HepG2 (cell line): ENCODE data around the gene IL1RAPL1. TPM values are rescaled to one million over a fixed set of nuclear protein-coding genes. Genes with fewer than 3 reads are reported as not detected.

ENCODE experiments used
- ATAC-seq: fragments of 200-7000 bp; cut with Tn5 transposase; 3 replicates; pipeline ENCODE4 v1.9.1; 2020; ENCODE audit warnings: mild to moderate bottlenecking, moderate library complexity
- BruUV-seq: library from RNA; stranded (reverse); fragments of 400-500 nt; replicated peaks from 2 replicates; lab custom pipeline; 2021; lab: Mats Ljungman, UMichigan
- CTCF ChIA-PET: fragments of 300-600 bp; formaldehyde crosslinking; extraction: SDS; loops from one replicate; lab custom pipeline; 2021; ENCODE audit warnings: low total read pairs, inconsistent platforms, low intra/inter-chr PET ratio; lab: Yijun Ruan, JAX
- POLR2A ChIA-PET: fragments of 350-600 bp; sonication (Branson Sonifier 250); formaldehyde crosslinking; loops from one replicate; lab custom pipeline; 2020; ENCODE audit warnings: antibody characterized with exemption, inconsistent platforms; lab: Yijun Ruan, JAX
- DNase-seq: peaks from one replicate; pipeline ENCODE4 v3.0.0-alpha.2; 2015; ENCODE audit warnings: low spot score
- FAIRE-seq: peaks from 3 replicates; lab custom pipeline; 2011; peaks lifted over from hg19 to GRCh38; lab: Jason Lieb, UNC
- H2AFZ ChIP-seq: one replicate; pipeline ENCODE4 v1.6.1; 2011; ENCODE audit warnings: low read length, inconsistent platforms
- H3K27ac ChIP-seq: fragments of 300-600 bp; 3 replicates; pipeline ENCODE4 v1.8.0; 2011; ENCODE audit warnings: mixed run types, mild to moderate bottlenecking, mixed read lengths, low read length, inconsistent platforms; ENCODE audit not compliant: insufficient read depth; ENCODE audit errors: extremely low read length
- H3K27me3 ChIP-seq, 2 experiments: fragments of 200-600 bp in 1 of 2; 2 replicates in 1 of 2; 3 replicates in 1 of 2; pipeline versions ENCODE4 v1.6.0 to v1.8.0; 2011; ENCODE audit warnings: low read length in 2 of 2, mild to moderate bottlenecking in 2 of 2, moderate library complexity in 2 of 2, inconsistent platforms in 1 of 2; ENCODE audit not compliant: insufficient read depth in 2 of 2, control insufficient read depth in 1 of 2
- H3K36me3 ChIP-seq, 2 experiments: fragments of 200-600 bp in 1 of 2; replicated peaks in 1 of 2; 2 replicates in 1 of 2; 3 replicates in 1 of 2; pipeline versions ENCODE4 v1.5.1 to v1.8.0; 2011; ENCODE audit warnings: low read length in 2 of 2, inconsistent platforms in 1 of 2; ENCODE audit not compliant: insufficient read depth in 2 of 2, control insufficient read depth in 1 of 2
- H3K4me1 ChIP-seq: 2 replicates; pipeline ENCODE4 v1.5.1; 2012; ENCODE audit warnings: low read length, inconsistent platforms; ENCODE audit not compliant: insufficient read depth
- H3K4me2 ChIP-seq: 2 replicates; pipeline ENCODE4 v1.6.0; 2011; ENCODE audit warnings: low read depth, low read length, inconsistent platforms
- H3K4me3 ChIP-seq, 3 experiments: fragments of 200-600 bp in 1 of 3; sonication (generic), shearing (Covaris generic) in 1 of 3; replicated peaks in 1 of 3; 2 replicates each; pipeline ENCODE4 v1.5.1; 2011 to 2016; ENCODE audit warnings: low read length in 3 of 3, inconsistent platforms in 2 of 3, low read depth in 2 of 3, mild to moderate bottlenecking in 2 of 3, control low read depth in 1 of 3, mixed read lengths in 1 of 3; ENCODE audit not compliant: insufficient read depth in 1 of 3
- H3K79me2 ChIP-seq: one replicate; pipeline ENCODE4 v1.6.1; 2011; ENCODE audit warnings: low read length, inconsistent platforms; ENCODE audit not compliant: insufficient read depth
- H3K9ac ChIP-seq: 2 replicates; pipeline ENCODE4 v1.6.0; 2011; ENCODE audit warnings: mild to moderate bottlenecking, low read depth, low read length, inconsistent platforms; ENCODE audit not compliant: insufficient read depth
- H3K9me3 ChIP-seq: 2 replicates; pipeline ENCODE4 v1.5.1; 2012; ENCODE audit warnings: mild to moderate bottlenecking, low read length
- H4K20me1 ChIP-seq: 2 replicates; pipeline ENCODE4 v1.6.0; 2011; ENCODE audit warnings: inconsistent platforms, mild to moderate bottlenecking, low read length, moderate library complexity; ENCODE audit not compliant: insufficient read depth
- ARNT ChIP-seq: fragments of 450-650 bp; IDR thresholded peaks from 2 replicates; pipeline ENCODE4 v1.6.1; 2017
- CEBPB ChIP-seq: IDR thresholded peaks from 2 replicates; pipeline ENCODE4 v1.6.1; 2011; ENCODE audit warnings: low read depth, low read length, improper control_type of control experiment, borderline replicate concordance
- EP300 ChIP-seq, 3 experiments: sonication (generic) in 1 of 3; formaldehyde crosslinking in 1 of 3; IDR thresholded peaks; 2 replicates each; pipeline versions ENCODE4 v1.5.1 to v1.6.1; 2011 to 2020; ENCODE audit warnings: low read depth in 2 of 3, low read length in 2 of 3, borderline replicate concordance in 1 of 3, improper control_type of control experiment in 1 of 3, mild to moderate bottlenecking in 1 of 3, missing genetic modification reagents in 1 of 3, moderate library complexity in 1 of 3
- GTF2F1 ChIP-seq: fragments of 150-350 bp; IDR thresholded peaks from 2 replicates; pipeline ENCODE4 v1.6.1; 2014; ENCODE audit warnings: low read length
- HOXA7 ChIP-seq: sonication (generic); formaldehyde crosslinking; IDR thresholded peaks from 2 replicates; pipeline ENCODE4 v1.8.1; 2022; ENCODE audit warnings: mild to moderate bottlenecking, missing genetic modification reagents, moderate library complexity
- MTA3 ChIP-seq: sonication (generic); formaldehyde crosslinking; IDR thresholded peaks from 2 replicates; pipeline ENCODE4 v1.4.0; 2020; ENCODE audit warnings: missing genetic modification reagents
- NFE2L1 ChIP-seq: sonication (generic); formaldehyde crosslinking; IDR thresholded peaks from 2 replicates; pipeline ENCODE4 v1.4.0; 2020; ENCODE audit warnings: missing genetic modification reagents, mild to moderate bottlenecking, borderline replicate concordance
- NFE2L2 ChIP-seq: fragments of 150-350 bp; IDR thresholded peaks from 2 replicates; pipeline ENCODE4 v1.6.1; 2014; ENCODE audit warnings: low read length
- NR2F1 ChIP-seq, 2 experiments: fragments of 450-650 bp in 1 of 2; formaldehyde crosslinking in 1 of 2; IDR thresholded peaks; 2 replicates each; pipeline versions ENCODE4 v1.5.0 to v1.6.1; 2016 to 2020; ENCODE audit warnings: mild to moderate bottlenecking in 1 of 2, missing compliant biosample characterization in 1 of 2, missing genetic modification reagents in 1 of 2, moderate library complexity in 1 of 2
- POLR2AphosphoS2 ChIP-seq: IDR thresholded peaks from 2 replicates; pipeline ENCODE4 v1.6.1; 2011; ENCODE audit warnings: low read depth, low read length, improper control_type of control experiment
- SALL2 ChIP-seq: sonication (generic); formaldehyde crosslinking; IDR thresholded peaks from 2 replicates; pipeline ENCODE4 v1.8.1; 2023; ENCODE audit warnings: mild to moderate bottlenecking, missing genetic modification reagents, inconsistent platforms
- SOX6 ChIP-seq, 2 experiments: fragments of 450-650 bp in 1 of 2; sonication (generic) in 1 of 2; formaldehyde crosslinking in 1 of 2; IDR thresholded peaks; 2 replicates each; pipeline versions ENCODE4 v1.4.0 to v1.6.1; 2017 to 2020; ENCODE audit warnings: antibody characterized with exemption in 1 of 2, mild to moderate bottlenecking in 1 of 2, missing genetic modification reagents in 1 of 2
- XBP1 ChIP-seq: sonication (generic); formaldehyde crosslinking; IDR thresholded peaks from 2 replicates; pipeline ENCODE4 v1.5.0; 2020; ENCODE audit warnings: missing genetic modification reagents
- ZNF747 ChIP-seq: sonication (generic); formaldehyde crosslinking; IDR thresholded peaks from 2 replicates; pipeline ENCODE4 v1.8.1; 2023; ENCODE audit warnings: missing genetic modification reagents, mild to moderate bottlenecking, borderline replicate concordance
- ZNF776 ChIP-seq: sonication (generic); formaldehyde crosslinking; IDR thresholded peaks from 2 replicates; pipeline ENCODE4 v1.4.0; 2020; ENCODE audit warnings: mild to moderate bottlenecking, missing genetic modification reagents
- ZSCAN20 ChIP-seq: sonication (generic); formaldehyde crosslinking; IDR thresholded peaks from 2 replicates; pipeline ENCODE4 v1.4.0; 2020; ENCODE audit warnings: missing genetic modification reagents, mild to moderate bottlenecking, borderline replicate concordance
- WGBS: methylation state at CpG from one replicate; pipeline ENCODE4 v1.1.6; 2017; ENCODE audit warnings: low lambda C conversion rate; 5-methylcytosine and 5-hydroxymethylcytosine counted together
- in situ Hi-C: cut with HindIII; loops from 2 replicates; pipeline ENCODE4 v1.10.0; 2017; ENCODE audit warnings: low pct_unique_long_range_greater_than_20kb; ENCODE audit not compliant: extremely low pct_ligation_motif_present
- intact Hi-C: fragments of 100-400 bp; cut with micrococcal nuclease; formaldehyde crosslinking; loops from one replicate; pipeline ENCODE4 v1.10.0; 2022; ENCODE audit not compliant: unreplicated experiment
- polyA plus RNA-seq, 8 experiments: library from polyadenylated mRNA; depleted of rRNA in 3 of 8; stranded (reverse) in 7 of 8; unstranded in 1 of 8; fragments of >200 nt; fragmentation: Illumina TruSeq in 4 of 8; extraction: Trizol in 4 of 8; gene quantifications; 2 replicates each; pipeline versions ENCODE4 v1.2.1 to v1.2.3, GENCODE V29; 2011 to 2016; ENCODE audit warnings: low read depth in 4 of 8, missing spikeins in 1 of 8, mixed read lengths in 1 of 8; ENCODE audit not compliant: insufficient read depth in 1 of 8
- total RNA-seq, 5 experiments: library from RNA; depleted of rRNA; stranded (reverse); fragments of >200 nt; fragmentation: Illumina TruSeq; extraction: Trizol; gene quantifications; 2 replicates each; pipeline ENCODE4 v1.2.3, GENCODE V29; 2016; ENCODE audit warnings: low read depth in 1 of 5
- TF ChIP-seq, protein P1 (sequence below): sonication (generic); formaldehyde crosslinking; IDR thresholded peaks from 2 replicates; pipeline ENCODE4 v1.8.1; 2023; ENCODE audit warnings: missing genetic modification reagents, mild to moderate bottlenecking, borderline replicate concordance
- TF ChIP-seq, protein P2 (sequence below): sonication (generic); formaldehyde crosslinking; IDR thresholded peaks from 2 replicates; pipeline ENCODE4 v1.4.0; 2020; ENCODE audit warnings: missing genetic modification reagents, borderline replicate concordance
- TF ChIP-seq, protein P3 (sequence below): sonication (generic); formaldehyde crosslinking; IDR thresholded peaks from 2 replicates; pipeline ENCODE4 v1.5.0; 2020; ENCODE audit warnings: mild to moderate bottlenecking, missing genetic modification reagents

Gene IL1RAPL1
- total and polyA plus RNA-seq, 2 of the 13 experiments (the other 11 are each of a cell fraction or from before 2014, with no cell fraction given), result 0.04 TPM; not detected in 1

DNA sequence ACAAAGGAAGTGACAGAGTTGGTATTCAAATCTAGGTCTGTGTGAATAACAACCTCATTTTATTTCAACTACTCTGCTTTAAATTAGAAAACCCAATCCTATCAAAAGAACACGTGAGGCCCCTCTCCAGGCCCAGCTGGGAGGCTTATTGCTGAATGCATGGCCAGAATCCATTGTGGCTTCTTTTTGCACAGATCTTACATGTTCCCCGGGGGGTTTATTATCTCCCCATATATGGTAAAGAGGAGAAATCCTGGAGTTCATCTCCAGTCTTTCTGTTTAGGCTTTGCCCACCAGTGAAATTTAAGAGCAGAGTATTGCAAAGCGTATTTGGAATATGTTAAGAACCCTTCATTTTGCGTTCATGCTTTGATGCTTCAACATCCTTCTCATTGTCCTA lies 655.6 kb downstream of the IL1RAPL1 start:
- in situ Hi-C loops, result no loop called here
- no peak for DNase-seq
- CTCF ChIA-PET, result no interaction called here
- WGBS, result 0% methylated on average over 2 of the region's 4 CpGs
- Histone ChIP-seq H3K4me3 (no peak overlapping the region), H3K27me3 (no peaks in the 10 kb centered on the region), H2AFZ (no peak overlapping the region), H3K4me1 (no peaks in the 10 kb centered on the region)
- POLR2A ChIA-PET, result no interaction called here
- intact Hi-C loops, result no loop called here
- no peak for TF ChIP-seq ZNF776 (CRISPR knock-in tag)
- TF ChIP-seq GTF2F1, result no peak
- TF ChIP-seq ZSCAN20 (CRISPR knock-in tag), result no peak
- no peak for TF ChIP-seq ZNF747 (CRISPR knock-in tag)
- TF ChIP-seq SOX6 (IDR thresholded peaks at IDR 0.05), result no peak
- TF ChIP-seq SOX6 (CRISPR knock-in tag; IDR thresholded peaks at IDR 0.05), result no peak
- TF ChIP-seq ARNT, result no peak
- no peak for TF ChIP-seq SALL2 (CRISPR knock-in tag)
- no peak for TF ChIP-seq CEBPB
- TF ChIP-seq MTA3 (CRISPR knock-in tag), result no peak
- TF ChIP-seq, protein P1, sequence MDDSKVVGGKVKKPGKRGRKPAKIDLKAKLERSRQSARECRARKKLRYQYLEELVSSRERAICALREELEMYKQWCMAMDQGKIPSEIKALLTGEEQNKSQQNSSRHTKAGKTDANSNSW (CRISPR knock-in tag), result no peak
- TF ChIP-seq HOXA7 (CRISPR knock-in tag), result no peak
- no peak for TF ChIP-seq POLR2AphosphoS2
- no peak for TF ChIP-seq NFE2L2
- TF ChIP-seq, protein P2, sequence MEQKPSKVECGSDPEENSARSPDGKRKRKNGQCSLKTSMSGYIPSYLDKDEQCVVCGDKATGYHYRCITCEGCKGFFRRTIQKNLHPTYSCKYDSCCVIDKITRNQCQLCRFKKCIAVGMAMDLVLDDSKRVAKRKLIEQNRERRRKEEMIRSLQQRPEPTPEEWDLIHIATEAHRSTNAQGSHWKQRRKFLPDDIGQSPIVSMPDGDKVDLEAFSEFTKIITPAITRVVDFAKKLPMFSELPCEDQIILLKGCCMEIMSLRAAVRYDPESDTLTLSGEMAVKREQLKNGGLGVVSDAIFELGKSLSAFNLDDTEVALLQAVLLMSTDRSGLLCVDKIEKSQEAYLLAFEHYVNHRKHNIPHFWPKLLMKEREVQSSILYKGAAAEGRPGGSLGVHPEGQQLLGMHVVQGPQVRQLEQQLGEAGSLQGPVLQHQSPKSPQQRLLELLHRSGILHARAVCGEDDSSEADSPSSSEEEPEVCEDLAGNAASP (CRISPR knock-in tag), result no peak
- TF ChIP-seq NR2F1 (CRISPR knock-in tag; IDR thresholded peaks at IDR 0.05), result no peak
- TF ChIP-seq EP300 (IDR thresholded peaks at IDR 0.05; ENCODE audit: low read depth in 2 of 2, low read length in 2 of 2), result no peak
- no peak for TF ChIP-seq EP300 (CRISPR knock-in tag; IDR thresholded peaks at IDR 0.05; ENCODE audit: borderline replicate concordance)
- TF ChIP-seq, protein P3, sequence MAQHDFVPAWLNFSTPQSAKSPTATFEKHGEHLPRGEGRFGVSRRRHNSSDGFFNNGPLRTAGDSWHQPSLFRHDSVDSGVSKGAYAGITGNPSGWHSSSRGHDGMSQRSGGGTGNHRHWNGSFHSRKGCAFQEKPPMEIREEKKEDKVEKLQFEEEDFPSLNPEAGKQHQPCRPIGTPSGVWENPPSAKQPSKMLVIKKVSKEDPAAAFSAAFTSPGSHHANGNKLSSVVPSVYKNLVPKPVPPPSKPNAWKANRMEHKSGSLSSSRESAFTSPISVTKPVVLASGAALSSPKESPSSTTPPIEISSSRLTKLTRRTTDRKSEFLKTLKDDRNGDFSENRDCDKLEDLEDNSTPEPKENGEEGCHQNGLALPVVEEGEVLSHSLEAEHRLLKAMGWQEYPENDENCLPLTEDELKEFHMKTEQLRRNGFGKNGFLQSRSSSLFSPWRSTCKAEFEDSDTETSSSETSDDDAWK (CRISPR knock-in tag), result no peak
- no peak for TF ChIP-seq NFE2L1 (CRISPR knock-in tag)
- TF ChIP-seq XBP1 (CRISPR knock-in tag), result no peak
- TF ChIP-seq, all 625 proteins: peak for 0
- no TSS peak for BruUV-seq
- Histone ChIP-seq H3K9ac (no peak overlapping the region), H3K36me3 (no peaks in the 10 kb centered on the region), H3K9me3 (no peaks in the 10 kb centered on the region), H3K79me2 (no peaks in the 10 kb centered on the region), H3K27ac (no peak overlapping the region), H4K20me1 (no peaks in the 10 kb centered on the region), H3K4me2 (no peak overlapping the region)
- FAIRE-seq (no peak), ATAC-seq (no peak)
